Stimulated activated CD4-positive, alpha-beta T cell treated with anti-CD3 and anti-CD28 coated beads, Interleukin-1b, Interleukin-23, amount 100 ng/mL, for 4 hours (primary cell): ENCODE results near the gene GEN1.

Experiments used
- DNase-seq, 2 donors: peaks; one replicate each; pipeline ENCODE4 v3.0.0-alpha.2; 2020; ENCODE audit warnings: low read depth in 2 of 2

Gene GEN1

GRCh38 chr2:17753803-17754663 lies at the start of gene GEN1, which contains the start of gene SMC6:
Gene GEN1, plus strand, starts transcription at chr2:17754138. Its CDS starts 5,806 bp downstream, at chr2:17759944.
Gene SMC6, minus strand, starts transcription at chr2:17753810. Its CDS starts 7,864 bp downstream, at chr2:17745946.
- DNase-seq = peak; percentile 88 to 91

GRCh38 chr2:17706845-17707244 lies 47.1 kb upstream of the GEN1 start:
- DNase-seq = no peak

- DNase-seq = no peak
Observed at GRCh38 chr2:17708501-17708900, 45.4 kb upstream of the GEN1 start.

- DNase-seq = no peak
Observed at GRCh38 chr2:17709897-17710296, 44.0 kb upstream of the GEN1 start.

- no peak for DNase-seq
Observed at GRCh38 chr2:17710547-17711248, 43.2 kb upstream of the GEN1 start.

- no peak for DNase-seq
Observed at GRCh38 chr2:17713291-17713690, 40.6 kb upstream of the GEN1 start.

- DNase-seq = no peak
Observed at GRCh38 chr2:17717666-17718065, 36.3 kb upstream of the GEN1 start.

- no peak for DNase-seq
Observed at GRCh38 chr2:17718689-17719088, 35.2 kb upstream of the GEN1 start.

- DNase-seq = no peak
Observed at GRCh38 chr2:17719562-17720371, 34.2 kb upstream of the GEN1 start.

GRCh38 chr2:17728210-17728609 lies 25.7 kb upstream of the GEN1 start:
- no peak for DNase-seq

- no peak for DNase-seq
Observed at GRCh38 chr2:17729880-17730279, 24.1 kb upstream of the GEN1 start.

GRCh38 chr2:17733599-17733998 lies 20.3 kb upstream of the GEN1 start:
- no peak for DNase-seq

GRCh38 chr2:17735864-17736263 lies 18.1 kb upstream of the GEN1 start:
- DNase-seq = no peak

- DNase-seq = no peak
Observed at GRCh38 chr2:17736989-17737388, 16.9 kb upstream of the GEN1 start.

- DNase-seq = no peak
Observed at GRCh38 chr2:17740203-17740602, 13.7 kb upstream of the GEN1 start.

- no peak for DNase-seq
Observed at GRCh38 chr2:17747684-17748452, 6.1 kb upstream of the GEN1 start.

- no peak for DNase-seq
Observed at GRCh38 chr2:17748745-17749144, 5.2 kb upstream of the GEN1 start.

GRCh38 chr2:17749753-17750438 lies 4.0 kb upstream of the GEN1 start:
- DNase-seq = no peak

- DNase-seq = no peak
Observed at GRCh38 chr2:17752246-17752645, 1.7 kb upstream of the GEN1 start.

GRCh38 chr2:17752892-17753802 lies 791 bp upstream of the GEN1 start:
- peak in 1 of 2 donors; percentile 6 for DNase-seq
